Stimulated activated CD8-positive, alpha-beta memory T cell treated with anti-CD3 and anti-CD28 coated beads, Interleukin-15, amount 100 ng/mL, for 24 hours (primary cell): ENCODE measurements around the gene EFCAB7.
"Not testable (repeated sequence)": the region's sequence is repeated elsewhere in the genome, so short reads cannot be mapped to it uniquely, and the experiment has no call there.

Experiments used
- DNase-seq: peaks from one replicate; pipeline ENCODE4 v3.0.0-alpha.2; 2020; ENCODE audit warnings: low read depth

Gene EFCAB7

DNA sequence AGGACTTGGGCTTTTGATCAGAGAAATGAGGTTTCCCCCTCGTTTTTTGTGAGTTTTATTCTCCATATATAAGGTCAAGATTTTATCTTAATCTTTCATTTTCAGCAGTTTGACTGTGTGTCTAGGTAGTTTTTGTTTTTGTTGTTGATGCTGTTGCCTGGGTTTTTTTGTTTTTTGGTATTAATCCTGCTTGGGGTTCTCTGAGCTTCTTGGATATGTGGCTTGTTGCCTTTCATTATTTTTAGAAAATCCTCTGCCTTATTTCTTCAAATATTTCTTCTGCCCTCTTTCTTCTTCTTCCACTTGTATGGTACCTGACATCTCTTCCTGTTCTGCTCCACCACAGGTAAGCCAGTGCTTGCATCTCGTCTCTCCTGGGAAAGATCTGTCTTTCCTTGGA, 25.0 kb downstream of the EFCAB7 start:
- no peak for DNase-seq

- DNase-seq, result no peak
These were observed 25.6 kb downstream of the EFCAB7 start for GRCh38 chr1:63548877-63549276.

- DNase-seq, result no peak
These were observed 32.2 kb downstream of the EFCAB7 start for GRCh38 chr1:63555480-63555879.

DNA sequence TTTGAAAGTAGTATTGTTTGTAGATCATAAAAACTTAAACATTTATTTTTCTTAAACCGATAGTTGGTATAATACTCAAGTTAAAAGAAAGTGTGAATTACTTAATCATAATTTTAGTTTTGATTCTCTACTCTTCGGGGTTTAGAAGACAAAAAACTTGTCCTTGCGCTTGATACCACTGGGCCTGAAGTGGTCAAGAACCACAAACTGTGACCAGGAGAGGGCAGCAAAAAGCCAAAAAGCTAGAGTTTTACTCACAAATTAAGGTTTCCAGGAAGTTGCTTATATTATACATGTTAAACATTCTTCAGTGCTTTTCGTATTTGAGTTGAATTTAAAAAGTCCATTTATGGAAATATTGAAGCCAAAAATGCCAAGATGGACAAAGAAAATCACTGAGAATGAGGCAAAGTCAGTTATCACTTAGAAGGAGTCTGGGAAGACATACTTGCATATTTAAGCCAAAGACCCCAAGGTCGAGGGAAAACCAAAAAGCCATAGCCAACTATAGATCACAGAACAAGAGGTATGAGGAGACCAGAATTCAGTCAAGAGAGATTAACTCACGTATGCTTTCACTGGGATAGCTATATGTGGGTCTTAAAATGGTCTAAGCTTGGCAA, 34.2 kb downstream of the EFCAB7 start:
- no peak for DNase-seq

- no peak for DNase-seq
These were observed 36.0 kb downstream of the EFCAB7 start for GRCh38 chr1:63559357-63559756.

DNA sequence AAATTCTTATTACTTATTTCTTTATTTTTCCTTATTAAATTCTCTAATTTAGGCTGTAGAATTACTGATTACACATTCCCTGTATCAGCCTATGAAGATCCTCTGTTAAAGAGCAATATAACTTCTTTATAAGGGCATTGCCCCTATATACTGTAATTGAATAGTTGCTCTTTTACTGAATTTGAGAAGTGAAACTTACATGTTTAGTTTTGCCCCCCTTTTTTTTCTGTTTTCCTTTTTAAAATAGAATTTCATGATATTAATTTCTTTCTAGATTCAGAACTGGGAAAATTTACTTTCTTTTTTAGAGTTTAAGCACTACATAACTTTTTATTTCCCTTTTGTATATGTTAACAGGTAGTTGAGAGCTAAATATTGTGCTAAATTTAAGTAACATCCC, 40.4 kb downstream of the EFCAB7 start:
- DNase-seq, result no peak

GRCh38 chr1:63569068-63569467, 45.7 kb downstream of the EFCAB7 start:
- DNase-seq, result no peak

GRCh38 chr1:63569640-63570316, 46.5 kb downstream of the EFCAB7 start:
- no peak for DNase-seq

DNA sequence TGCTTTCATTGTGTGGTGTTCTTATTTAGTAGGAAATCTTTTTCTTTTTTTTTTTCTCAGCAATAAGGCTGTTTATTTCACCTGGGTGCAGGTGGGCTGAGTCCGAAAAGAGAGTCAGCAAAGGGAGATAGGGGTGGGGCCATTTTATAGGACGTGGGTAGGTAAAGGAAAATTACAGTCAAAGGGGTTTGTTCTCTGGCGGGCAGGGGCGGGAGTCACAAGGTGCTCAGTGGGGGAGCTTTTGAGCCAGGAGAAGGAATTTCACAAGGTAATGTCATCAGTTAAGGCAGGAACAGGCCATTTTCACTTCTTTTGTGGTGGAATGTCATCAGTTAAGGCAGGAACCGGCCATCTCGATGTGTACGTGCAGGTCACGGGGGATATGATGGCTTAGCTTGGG, 49.4 kb downstream of the EFCAB7 start:
- DNase-seq, result not testable (repeated sequence)

- DNase-seq, result not testable (repeated sequence)
These were observed 51.0 kb downstream of the EFCAB7 start for GRCh38 chr1:63574203-63574796.

- no peak for DNase-seq
These were observed 52.1 kb downstream of the EFCAB7 start for GRCh38 chr1:63575340-63575826.

DNA sequence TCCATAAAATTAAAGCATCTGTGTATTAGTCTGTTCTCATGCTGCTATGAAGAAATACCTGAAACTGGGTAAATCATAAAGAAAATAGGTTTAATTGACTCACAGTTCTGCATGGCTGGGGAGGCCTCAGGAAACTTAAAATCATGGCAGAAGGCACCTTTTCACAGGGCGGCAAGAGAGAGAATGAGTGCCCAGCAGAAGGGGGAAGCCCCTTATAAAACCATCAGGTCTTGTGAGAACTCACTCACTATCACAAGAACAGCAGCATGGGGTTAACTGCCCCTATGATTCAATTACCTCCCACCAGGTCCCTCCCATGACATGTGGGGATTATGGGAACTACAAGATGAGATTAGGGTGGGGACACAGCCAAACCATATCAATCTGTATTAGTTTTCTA, 63.0 kb downstream of the EFCAB7 start:
- not testable (repeated sequence) for DNase-seq

- no peak for DNase-seq
These were observed 66.8 kb downstream of the EFCAB7 start for GRCh38 chr1:63590166-63590560.

GRCh38 chr1:63592536-63593302, 69.4 kb downstream of the EFCAB7 start:
- DNase-seq, result no peak

DNA sequence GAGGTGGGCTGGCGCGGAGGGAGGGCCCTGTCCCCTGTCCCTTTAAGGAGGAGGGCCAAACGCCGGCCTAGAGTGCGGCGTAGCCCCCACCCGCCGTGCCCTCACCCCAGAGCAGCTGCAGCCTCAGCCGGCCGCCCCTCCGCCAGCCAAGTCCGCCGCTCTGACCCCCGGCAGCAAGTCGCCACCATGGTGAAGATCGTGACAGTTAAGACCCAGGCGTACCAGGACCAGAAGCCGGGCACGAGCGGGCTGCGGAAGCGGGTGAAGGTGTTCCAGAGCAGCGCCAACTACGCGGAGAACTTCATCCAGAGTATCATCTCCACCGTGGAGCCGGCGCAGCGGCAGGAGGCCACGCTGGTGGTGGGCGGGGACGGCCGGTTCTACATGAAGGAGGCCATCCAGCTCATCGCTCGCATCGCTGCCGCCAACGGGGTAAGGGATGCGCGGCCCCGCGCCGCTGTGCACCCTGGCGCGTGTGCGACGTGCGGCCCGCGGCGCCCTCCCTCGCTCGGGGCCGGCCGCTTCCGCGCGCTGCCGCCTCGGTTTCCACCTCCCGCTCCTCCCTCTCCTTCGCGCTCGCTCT, 70.1 kb downstream of the EFCAB7 start, which contains the start of gene PGM1:
PGM1 (plus strand) TSS at position 109 of the 583 bp plus-strand sequence; CDS start at position 187, 78 bp downstream.
- DNase-seq, result peak; percentile 48

DNA sequence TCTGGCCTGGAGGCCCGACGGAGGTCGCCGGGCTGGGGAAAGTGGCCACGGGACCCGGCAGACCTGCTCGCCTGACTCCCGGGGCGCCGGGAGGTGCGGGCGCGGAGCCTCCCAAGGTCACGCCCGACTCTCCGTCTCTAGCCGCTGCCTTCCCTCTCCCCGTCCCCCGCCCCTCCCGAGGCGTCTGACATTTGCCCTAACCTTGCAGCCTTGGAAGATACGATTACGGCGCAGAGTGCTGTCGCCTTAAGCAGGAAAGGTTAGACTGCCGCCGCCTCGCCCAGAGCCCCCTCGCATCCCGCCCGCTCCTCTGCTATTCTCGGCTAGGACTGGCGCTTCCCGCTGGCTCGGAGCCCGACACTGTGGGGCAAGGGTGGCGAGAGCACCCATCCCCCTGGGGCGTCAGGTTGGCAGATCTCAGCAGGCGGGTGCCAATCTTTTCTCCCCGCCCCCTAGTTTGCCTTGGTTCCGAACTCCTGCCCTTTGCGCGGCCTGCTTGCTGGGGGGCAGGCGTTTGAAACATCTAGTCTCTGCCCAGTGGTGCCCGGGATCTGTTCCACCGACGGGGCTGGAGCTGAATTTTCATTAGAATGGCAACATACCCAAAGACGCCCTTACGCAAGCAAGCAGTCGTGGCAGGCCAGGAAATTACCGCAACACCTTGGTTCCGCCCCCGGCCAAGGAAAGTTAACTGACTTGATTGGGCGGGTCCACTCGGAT, 70.7 kb downstream of the EFCAB7 start:
- peak; percentile 35 for DNase-seq

- no peak for DNase-seq
These were observed 72.1 kb downstream of the EFCAB7 start for GRCh38 chr1:63595435-63595834.

- no peak for DNase-seq
These were observed 76.5 kb downstream of the EFCAB7 start for GRCh38 chr1:63599799-63600198.

GRCh38 chr1:63600248-63600647, 76.9 kb downstream of the EFCAB7 start:
- DNase-seq, result no peak

- DNase-seq, result no peak
These were observed 77.7 kb downstream of the EFCAB7 start for GRCh38 chr1:63601061-63601460.

DNA sequence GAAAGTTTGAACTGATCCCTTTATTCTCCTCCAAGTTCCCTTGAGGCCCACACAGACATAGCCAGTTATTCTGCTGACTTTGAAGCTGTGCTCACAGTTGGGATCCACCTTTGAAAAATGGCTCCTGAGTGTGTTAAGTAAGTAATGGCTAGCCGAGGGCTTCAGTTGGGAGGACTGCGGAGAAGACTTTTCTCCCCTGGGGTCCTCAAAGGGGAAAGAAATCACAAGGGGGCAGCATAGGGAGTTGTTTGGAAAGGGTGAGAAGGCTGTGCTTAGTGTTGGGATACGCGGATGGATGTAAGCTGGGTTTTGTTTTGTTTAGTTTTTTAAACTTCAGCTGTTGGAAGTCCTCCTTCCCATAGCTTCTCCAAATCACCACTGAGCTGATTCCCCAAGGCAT, 78.1 kb downstream of the EFCAB7 start:
- no peak for DNase-seq
